Activated CD8-positive, alpha-beta T cell treated with anti-CD3 and anti-CD28 coated beads for 36 hours (primary cell): ENCODE measurements around the gene ZC3H18. TPM values are rescaled to one million over a fixed set of nuclear protein-coding genes. Genes with fewer than 3 reads are reported as not detected.

ENCODE experiments used
- ATAC-seq: fragments of 200-7000 bp; cut with Tn5 transposase; one replicate; pipeline ENCODE4 v1.10.0; 2021; ENCODE audit warnings: mild to moderate bottlenecking, moderate library complexity
- CTCF ChIA-PET: fragments of 350-600 bp; sonication (Branson Sonifier 250); formaldehyde crosslinking; loops from one replicate; lab custom pipeline; 2021; ENCODE audit warnings: antibody characterized with exemption; lab: Charles Lee
- POLR2A ChIA-PET: fragments of 350-600 bp; sonication (Branson Sonifier 250); formaldehyde crosslinking; loops from one replicate; lab custom pipeline; 2021; ENCODE audit warnings: antibody characterized with exemption; lab: Charles Lee
- DNase-seq: peaks from one replicate; pipeline ENCODE4 v3.0.0-alpha.2; 2020
- H3K27ac Mint-ChIP-seq: one replicate; pipeline ENCODE4 v1.8.0; 2021; ENCODE audit warnings: mild to moderate bottlenecking, mixed read lengths
- H3K27me3 Mint-ChIP-seq: one replicate; pipeline ENCODE4 v1.8.0; 2021; ENCODE audit warnings: mixed read lengths
- H3K36me3 Mint-ChIP-seq: one replicate; pipeline ENCODE4 v1.8.0; 2021; ENCODE audit warnings: low read depth, mixed read lengths
- H3K4me1 Mint-ChIP-seq: one replicate; pipeline ENCODE4 v1.8.0; 2021; ENCODE audit warnings: low read depth, mixed read lengths
- H3K4me3 Mint-ChIP-seq: one replicate; pipeline ENCODE4 v1.8.0; 2021; ENCODE audit warnings: mild to moderate bottlenecking, moderate library complexity, mixed read lengths
- H3K9me3 Mint-ChIP-seq: one replicate; pipeline ENCODE4 v1.8.0; 2021; ENCODE audit warnings: mixed read lengths
- intact Hi-C: fragments of 100-400 bp; cut with micrococcal nuclease; formaldehyde crosslinking; loops from one replicate; pipeline ENCODE4 v1.10.0; 2022
- total RNA-seq, 2 experiments: library from RNA; stranded (reverse); gene quantifications; one replicate each; pipeline ENCODE4 v1.2.3, GENCODE V29; 2021
- TF ChIP-seq, protein P1 (sequence below): fragments of 200-600 bp; IDR thresholded peaks from one replicate; pipeline ENCODE4 v1.8.0; 2022; ENCODE audit warnings: antibody characterized with exemption, mild to moderate bottlenecking

The ZC3H18 gene
- total RNA-seq, 2 experiments from 2014 or later: 67.7 to 73.5 TPM

DNA sequence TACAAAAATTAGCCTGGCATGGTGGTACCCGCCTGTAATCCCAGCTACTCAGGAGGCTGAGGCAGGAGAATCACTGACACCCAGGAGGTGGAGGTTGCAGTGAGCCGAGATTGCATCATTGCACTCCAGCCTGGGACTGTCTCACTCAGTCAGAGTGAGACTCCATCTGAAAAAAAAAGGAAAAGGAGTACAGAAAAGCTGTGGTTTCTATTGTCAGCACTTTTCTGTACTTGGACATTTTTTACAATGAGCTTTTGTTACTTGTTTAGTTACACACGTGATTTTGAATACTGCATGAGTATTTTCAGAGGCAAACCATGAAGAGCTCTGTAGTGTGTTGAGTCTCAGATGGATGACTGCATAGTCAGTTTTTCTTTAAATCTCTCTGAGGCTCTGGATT is 26.3 kb downstream of the ZC3H18 start:
- Mint-ChIP-seq H3K27me3 (no peaks in the 10 kb centered on the region), H3K27ac (no peak overlapping the region)

DNA sequence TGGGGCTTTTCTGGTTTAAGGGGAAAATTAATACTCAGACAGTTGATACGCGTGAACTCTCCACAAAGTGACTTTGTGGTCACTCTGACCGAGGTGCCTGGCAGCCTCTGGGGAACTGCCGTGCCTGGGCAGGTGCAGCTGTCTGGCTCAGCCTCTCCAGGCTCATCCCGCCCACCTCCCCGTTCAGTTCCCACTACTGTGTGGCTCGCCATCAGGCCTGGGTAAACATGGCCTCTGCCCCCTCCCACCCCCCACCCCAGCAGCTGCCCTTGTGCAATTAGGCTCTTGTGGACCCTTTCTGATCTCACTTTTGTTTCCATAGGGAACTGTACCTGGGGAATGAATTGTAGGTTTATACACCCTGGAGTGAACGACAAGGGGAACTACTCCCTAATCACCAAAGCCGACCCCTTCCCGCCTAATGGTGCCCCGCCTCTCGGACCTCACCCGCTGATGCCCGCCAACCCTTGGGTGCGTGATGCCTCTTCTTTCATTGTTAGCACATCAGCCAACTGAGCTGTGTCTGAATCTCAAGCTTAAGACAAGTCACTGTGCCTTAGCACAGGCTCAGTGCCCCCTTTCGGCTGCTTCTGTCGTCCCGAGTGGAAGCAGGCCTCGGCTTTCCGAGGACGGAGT is 27.8 kb downstream of the ZC3H18 start:
- H3K36me3 Mint-ChIP-seq: peaks cover 36% of the 10 kb centered on the region
- CTCF ChIA-PET: no interaction called here
- H3K27ac Mint-ChIP-seq: no peak overlapping the region

More for the DNA sequence above, 26.3 kb downstream of the ZC3H18 start:
- ChIA-PET POLR2A (no interaction called here), CTCF (interaction anchor here (0.8 to 1.1 kb wide), 2 partner anchors 13 to 159 kb away, joined by 3 to 4 read pairs; no protein-coding TSS in a partner anchor)
- H3K36me3 Mint-ChIP-seq: peaks cover 35% of the 10 kb centered on the region
- no peak overlapping the region for H3K4me3 Mint-ChIP-seq
- intact Hi-C loops: no loop called here
- TF ChIP-seq, protein P1, sequence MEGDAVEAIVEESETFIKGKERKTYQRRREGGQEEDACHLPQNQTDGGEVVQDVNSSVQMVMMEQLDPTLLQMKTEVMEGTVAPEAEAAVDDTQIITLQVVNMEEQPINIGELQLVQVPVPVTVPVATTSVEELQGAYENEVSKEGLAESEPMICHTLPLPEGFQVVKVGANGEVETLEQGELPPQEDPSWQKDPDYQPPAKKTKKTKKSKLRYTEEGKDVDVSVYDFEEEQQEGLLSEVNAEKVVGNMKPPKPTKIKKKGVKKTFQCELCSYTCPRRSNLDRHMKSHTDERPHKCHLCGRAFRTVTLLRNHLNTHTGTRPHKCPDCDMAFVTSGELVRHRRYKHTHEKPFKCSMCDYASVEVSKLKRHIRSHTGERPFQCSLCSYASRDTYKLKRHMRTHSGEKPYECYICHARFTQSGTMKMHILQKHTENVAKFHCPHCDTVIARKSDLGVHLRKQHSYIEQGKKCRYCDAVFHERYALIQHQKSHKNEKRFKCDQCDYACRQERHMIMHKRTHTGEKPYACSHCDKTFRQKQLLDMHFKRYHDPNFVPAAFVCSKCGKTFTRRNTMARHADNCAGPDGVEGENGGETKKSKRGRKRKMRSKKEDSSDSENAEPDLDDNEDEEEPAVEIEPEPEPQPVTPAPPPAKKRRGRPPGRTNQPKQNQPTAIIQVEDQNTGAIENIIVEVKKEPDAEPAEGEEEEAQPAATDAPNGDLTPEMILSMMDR: no peak
- no peaks in the 10 kb centered on the region for H3K9me3 Mint-ChIP-seq
- peaks cover 13% of the 10 kb centered on the region for H3K4me1 Mint-ChIP-seq
- DNase-seq (no peak), ATAC-seq (no peak)

DNA sequence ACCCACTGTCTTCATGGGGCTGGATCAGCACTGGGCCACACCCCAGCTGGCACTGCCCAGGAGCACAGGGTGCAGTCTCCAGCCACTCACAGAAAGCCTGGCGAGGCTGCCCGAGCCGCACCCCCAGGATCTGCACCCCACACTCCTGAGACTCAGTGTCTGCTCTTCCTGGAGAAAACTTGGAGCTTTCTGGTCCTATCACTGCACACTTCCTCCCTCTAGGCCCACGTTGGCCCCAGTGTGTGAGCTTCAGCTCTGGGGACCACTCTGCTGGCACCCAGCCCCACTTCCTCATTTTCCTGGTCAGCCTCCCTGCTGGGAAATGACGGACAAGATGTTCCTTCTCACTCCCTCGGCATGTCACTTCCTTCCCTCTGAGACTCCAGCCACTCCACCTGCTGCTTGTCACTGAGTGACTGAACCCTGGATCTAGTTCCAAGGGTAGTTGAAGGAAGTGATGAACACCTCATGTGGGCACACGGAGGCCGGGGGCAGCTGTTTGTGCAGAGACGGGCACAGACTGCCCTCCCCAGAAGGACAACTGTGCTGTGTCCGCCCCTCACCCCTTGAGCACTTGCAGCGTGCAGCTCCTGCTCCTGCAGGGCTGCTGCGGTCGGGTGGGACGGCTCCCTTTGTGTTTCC is 29.0 kb downstream of the ZC3H18 start:
- ChIA-PET POLR2A (no interaction called here), CTCF (no interaction called here)
- intact Hi-C loops: no loop called here
- peaks cover 5% of the 10 kb centered on the region for H3K4me1 Mint-ChIP-seq
- ATAC-seq (no peak), DNase-seq (no peak)
- H3K9me3 Mint-ChIP-seq: no peaks in the 10 kb centered on the region
- no peaks in the 10 kb centered on the region for H3K27me3 Mint-ChIP-seq
- peaks cover 34% of the 10 kb centered on the region for H3K36me3 Mint-ChIP-seq
- TF ChIP-seq, protein P1: no peak
- no peak overlapping the region for H3K4me3 Mint-ChIP-seq
- H3K27ac Mint-ChIP-seq: no peak overlapping the region

More for the DNA sequence above, 27.8 kb downstream of the ZC3H18 start:
- H3K27me3 Mint-ChIP-seq: no peaks in the 10 kb centered on the region
- no peak for DNase-seq
- POLR2A ChIA-PET: no interaction called here
- H3K4me3 Mint-ChIP-seq: no peak overlapping the region
- ATAC-seq: no peak
- intact Hi-C loops: no loop called here
- H3K4me1 Mint-ChIP-seq: peaks cover 5% of the 10 kb centered on the region
- no peaks in the 10 kb centered on the region for H3K9me3 Mint-ChIP-seq
- TF ChIP-seq, protein P1: no peak

DNA sequence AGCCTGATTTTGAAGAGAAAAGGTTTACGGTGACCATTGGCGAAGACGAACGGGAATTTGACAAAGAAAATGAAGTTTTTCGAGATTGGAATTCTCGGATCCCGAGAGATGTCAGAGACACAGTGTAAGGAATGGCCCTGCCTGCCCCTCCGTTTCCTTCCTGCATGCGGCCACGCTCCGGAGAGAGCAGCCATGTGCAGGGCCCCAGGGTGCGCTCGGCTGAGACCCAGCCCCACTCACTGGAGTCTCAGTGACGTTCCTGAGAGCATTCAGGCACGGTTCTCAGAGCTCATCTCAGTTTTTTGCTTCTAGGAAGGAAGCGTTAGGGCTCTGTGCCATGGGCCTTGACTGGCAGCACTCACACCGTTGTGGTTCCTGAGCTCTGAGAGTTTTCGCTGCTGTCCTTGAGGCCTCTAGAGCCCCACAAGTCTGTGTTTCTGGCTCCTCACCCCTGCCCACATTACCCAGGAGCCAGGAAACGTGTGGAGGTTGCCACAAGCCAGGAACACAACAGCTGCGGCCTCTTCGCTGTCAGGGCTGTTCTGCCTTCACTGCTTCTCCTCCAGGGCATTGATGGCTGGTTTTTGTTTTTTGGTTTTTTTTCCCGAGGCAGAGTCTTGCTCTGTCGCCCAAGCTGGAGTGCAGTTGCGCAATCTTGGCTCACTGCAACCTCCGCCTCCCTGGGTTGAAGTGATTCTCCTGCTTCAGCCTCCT is 29.8 kb downstream of the ZC3H18 start:
- ChIA-PET CTCF (no interaction called here), POLR2A (no interaction called here)
- no peak for DNase-seq
- intact Hi-C loops: no loop called here
- Mint-ChIP-seq H3K4me3 (no peak overlapping the region), H3K9me3 (no peaks in the 10 kb centered on the region), H3K4me1 (peaks cover 5% of the 10 kb centered on the region), H3K27me3 (no peaks in the 10 kb centered on the region), H3K27ac (no peak overlapping the region), H3K36me3 (peaks cover 34% of the 10 kb centered on the region)
- TF ChIP-seq, protein P1: no peak
- ATAC-seq: no peak

DNA sequence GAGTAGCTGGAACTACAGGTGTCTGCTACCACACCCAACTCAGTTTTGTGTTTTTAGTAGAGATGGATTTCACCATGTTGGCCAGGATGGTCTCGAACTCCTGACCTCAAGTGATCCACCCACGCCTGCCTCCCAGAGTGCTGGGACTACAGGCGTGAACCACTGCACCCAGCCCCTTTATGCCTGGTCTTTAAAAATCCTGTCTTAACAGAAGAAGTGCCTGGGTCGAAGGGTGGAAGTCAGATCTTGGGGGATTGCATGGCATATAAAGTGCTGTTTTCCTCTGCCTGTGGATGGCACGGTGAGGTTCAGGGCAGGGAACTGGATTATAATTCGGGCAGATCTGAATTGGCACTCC is 30.3 kb downstream of the ZC3H18 start:
- no peak for ATAC-seq
- DNase-seq: no peak
- Mint-ChIP-seq H3K27ac (no peak overlapping the region), H3K4me1 (peaks cover 3% of the 10 kb centered on the region), H3K27me3 (no peaks in the 10 kb centered on the region), H3K4me3 (no peak overlapping the region), H3K9me3 (no peaks in the 10 kb centered on the region), H3K36me3 (peaks cover 31% of the 10 kb centered on the region)
- ChIA-PET CTCF (no interaction called here), POLR2A (no interaction called here)
- intact Hi-C loops: no loop called here
- TF ChIP-seq, protein P1: no peak
